ENCODE data around the gene MT1M.

GRCh38 chr16:56640076-56640475, 7.6 kb downstream of the MT1M start:
- TF ChIP-seq REST (IDR thresholded peaks at IDR 0.05; ENCODE audit: insufficient replicate concordance, low read depth), result no peak
- TF ChIP-seq POLR2AphosphoS5 (IDR thresholded peaks at IDR 0.05; ENCODE audit: low read depth), result no peak
- no peak for TF ChIP-seq CTCF (IDR thresholded peaks at IDR 0.05; ENCODE audit: insufficient read depth, low read length)

All from HL-60 (cell line).